RWPE2 (cell line): Measurements from ENCODE around the gene ODAD3.
"Not testable (repeated sequence)": the region's sequence is repeated elsewhere in the genome, so short reads cannot be mapped to it uniquely, and the experiment has no call there.

ENCODE experiments used
- ATAC-seq: fragments of 200-7000 bp; cut with Tn5 transposase; 3 replicates; pipeline ENCODE4 v1.9.1; 2021; ENCODE audit warnings: low read depth
- DNase-seq: peaks from one replicate; pipeline ENCODE4 v3.0.0-alpha.2; 2020; ENCODE audit warnings: low spot score
- H3K27ac ChIP-seq: fragments of 450-650 bp; 2 replicates; pipeline ENCODE4 v1.5.1; 2017; ENCODE audit warnings: mild to moderate bottlenecking; ENCODE audit not compliant: poor library complexity, severe bottlenecking
- H3K27me3 ChIP-seq: fragments of 250-450 bp; sonication (Bioruptor Pico); 2 replicates; pipeline ENCODE4 v1.5.1; 2021; ENCODE audit warnings: mild to moderate bottlenecking, moderate library complexity; ENCODE audit not compliant: insufficient read depth, poor library complexity, severe bottlenecking
- H3K36me3 ChIP-seq: fragments of 250-450 bp; sonication (Bioruptor Pico); 2 replicates; pipeline ENCODE4 v1.5.1; 2020; ENCODE audit warnings: low read depth, mild to moderate bottlenecking, moderate library complexity
- H3K4me1 ChIP-seq: fragments of 250-450 bp; sonication (Bioruptor Pico); 2 replicates; pipeline ENCODE4 v1.5.1; 2021; ENCODE audit warnings: mild to moderate bottlenecking, moderate library complexity; ENCODE audit not compliant: insufficient read depth, poor library complexity, severe bottlenecking
- H3K4me3 ChIP-seq: fragments of 250-450 bp; sonication (Bioruptor Pico); 2 replicates; pipeline ENCODE4 v1.5.1; 2021; ENCODE audit warnings: mild to moderate bottlenecking, moderate library complexity; ENCODE audit not compliant: severe bottlenecking
- H3K9me3 ChIP-seq: fragments of 250-450 bp; sonication (Bioruptor Pico); 2 replicates; pipeline ENCODE4 v1.5.1; 2021; ENCODE audit warnings: mild to moderate bottlenecking, moderate library complexity; ENCODE audit not compliant: severe bottlenecking
- TF ChIP-seq, protein P1 (sequence below): fragments of 450-650 bp; IDR thresholded peaks from one replicate; pipeline ENCODE4 v1.5.1; 2017; ENCODE audit warnings: mild to moderate bottlenecking, moderate library complexity; ENCODE audit not compliant: poor library complexity, severe bottlenecking

Gene ODAD3

DNA sequence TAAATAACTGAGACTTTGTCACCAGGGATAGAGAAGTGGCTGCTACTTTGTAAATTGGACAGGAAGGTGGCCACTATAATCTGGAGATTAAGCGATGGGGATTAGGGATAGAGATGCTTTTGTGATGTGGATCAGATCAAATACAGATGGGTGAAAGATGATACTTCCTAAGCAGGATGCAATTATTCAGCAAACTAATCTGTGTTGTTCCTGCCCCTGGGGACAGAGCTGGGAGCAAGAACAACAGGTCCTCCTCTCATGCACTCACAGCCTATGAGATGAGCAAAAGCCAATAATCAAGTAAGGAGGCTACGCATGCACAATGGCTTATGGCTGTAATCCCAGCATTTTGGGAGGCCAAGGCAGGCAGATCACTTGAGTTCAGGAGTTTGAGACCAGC is 20.4 kb downstream of the ODAD3 start:
- Histone ChIP-seq H3K27me3 (no peaks in the 10 kb centered on the region), H3K27ac (no peak overlapping the region), H3K9me3 (no peaks in the 10 kb centered on the region), H3K4me1 (no peaks in the 10 kb centered on the region), H3K36me3 (no peaks in the 10 kb centered on the region), H3K4me3 (no peak overlapping the region)
- no peak for ATAC-seq
- no peak for DNase-seq
- TF ChIP-seq, protein P1, sequence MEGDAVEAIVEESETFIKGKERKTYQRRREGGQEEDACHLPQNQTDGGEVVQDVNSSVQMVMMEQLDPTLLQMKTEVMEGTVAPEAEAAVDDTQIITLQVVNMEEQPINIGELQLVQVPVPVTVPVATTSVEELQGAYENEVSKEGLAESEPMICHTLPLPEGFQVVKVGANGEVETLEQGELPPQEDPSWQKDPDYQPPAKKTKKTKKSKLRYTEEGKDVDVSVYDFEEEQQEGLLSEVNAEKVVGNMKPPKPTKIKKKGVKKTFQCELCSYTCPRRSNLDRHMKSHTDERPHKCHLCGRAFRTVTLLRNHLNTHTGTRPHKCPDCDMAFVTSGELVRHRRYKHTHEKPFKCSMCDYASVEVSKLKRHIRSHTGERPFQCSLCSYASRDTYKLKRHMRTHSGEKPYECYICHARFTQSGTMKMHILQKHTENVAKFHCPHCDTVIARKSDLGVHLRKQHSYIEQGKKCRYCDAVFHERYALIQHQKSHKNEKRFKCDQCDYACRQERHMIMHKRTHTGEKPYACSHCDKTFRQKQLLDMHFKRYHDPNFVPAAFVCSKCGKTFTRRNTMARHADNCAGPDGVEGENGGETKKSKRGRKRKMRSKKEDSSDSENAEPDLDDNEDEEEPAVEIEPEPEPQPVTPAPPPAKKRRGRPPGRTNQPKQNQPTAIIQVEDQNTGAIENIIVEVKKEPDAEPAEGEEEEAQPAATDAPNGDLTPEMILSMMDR = no peak

DNA sequence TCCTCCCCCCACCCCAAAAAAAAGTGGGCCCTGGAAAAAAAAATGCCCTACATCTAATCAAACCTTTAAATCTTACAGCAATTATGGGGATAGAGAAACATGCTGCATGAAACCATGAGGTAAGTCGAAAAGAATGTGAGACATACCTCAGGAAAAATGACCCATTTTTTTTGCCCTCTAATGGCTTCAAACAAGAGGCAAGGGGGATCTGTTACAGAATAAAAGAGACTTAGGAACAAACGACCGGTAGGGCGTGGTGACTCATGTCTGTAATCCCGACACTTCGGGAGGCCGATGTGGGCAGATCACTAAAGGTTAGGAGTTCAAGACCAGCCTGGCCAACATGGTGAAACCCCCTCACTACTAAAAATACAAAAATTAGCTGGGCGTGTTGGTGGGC is 24.2 kb downstream of the ODAD3 start:
- Histone ChIP-seq H3K4me3 (no peak overlapping the region), H3K27ac (no peak overlapping the region), H3K4me1 (no peaks in the 10 kb centered on the region), H3K36me3 (no peaks in the 10 kb centered on the region), H3K27me3 (no peaks in the 10 kb centered on the region), H3K9me3 (no peaks in the 10 kb centered on the region)
- ATAC-seq = no peak
- TF ChIP-seq, protein P1 = no peak
- DNase-seq = no peak

DNA sequence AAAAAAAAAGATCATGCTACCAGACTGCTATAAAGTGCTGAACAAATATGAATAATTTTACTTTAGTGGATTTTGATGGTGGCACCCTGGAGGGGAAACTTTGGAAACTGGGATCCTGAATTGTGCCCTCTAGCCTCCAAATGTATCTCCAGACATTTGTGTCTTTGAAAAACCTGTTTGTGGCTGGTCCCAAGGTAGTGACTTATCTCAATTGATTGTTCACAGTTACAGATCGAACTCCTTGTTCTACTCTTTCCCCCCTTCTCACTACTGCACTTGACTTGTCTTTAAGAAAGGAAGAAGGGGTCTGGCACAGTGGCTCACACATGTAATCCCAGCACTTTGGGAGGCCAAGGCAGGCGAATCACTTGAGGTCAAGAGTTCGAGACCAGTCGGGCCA is 26.3 kb downstream of the ODAD3 start:
- no peaks in the 10 kb centered on the region for H3K4me1 ChIP-seq
- ATAC-seq (no peak), DNase-seq (no peak)
- TF ChIP-seq, protein P1 = no peak
- no peak overlapping the region for H3K27ac ChIP-seq
- H3K27me3 ChIP-seq = no peaks in the 10 kb centered on the region
- H3K36me3 ChIP-seq = no peaks in the 10 kb centered on the region
- no peaks in the 10 kb centered on the region for H3K9me3 ChIP-seq
- H3K4me3 ChIP-seq = no peak overlapping the region

DNA sequence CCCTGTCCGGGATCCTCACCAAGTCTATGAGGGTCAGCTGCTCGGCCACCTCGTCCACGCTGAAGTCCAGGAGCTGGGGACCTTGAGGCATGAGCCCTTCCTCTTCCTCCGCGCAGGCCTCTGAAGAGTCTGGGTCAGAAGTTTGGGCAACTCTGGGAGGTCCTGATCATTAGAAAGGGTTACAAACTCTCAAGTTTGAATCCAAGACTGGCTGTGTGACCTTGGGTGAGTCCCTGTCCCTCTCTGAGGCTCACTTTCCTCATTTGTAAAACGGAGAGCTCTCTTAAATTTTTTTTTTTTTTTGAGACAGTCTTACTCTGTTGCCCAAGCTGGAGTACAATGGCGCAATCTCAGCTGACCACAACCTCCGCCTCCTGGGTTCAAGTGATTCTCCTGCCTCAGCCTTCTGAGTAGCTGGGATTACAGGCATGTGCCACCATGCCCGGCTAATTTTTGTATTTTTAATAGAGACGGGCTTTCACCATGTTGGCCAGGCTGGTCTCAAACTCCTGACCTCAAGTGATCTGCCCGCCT is 28.2 kb downstream of the ODAD3 start:
- not testable (repeated sequence) for H3K36me3 ChIP-seq, H3K4me3 ChIP-seq, H3K4me1 ChIP-seq, H3K27me3 ChIP-seq, ATAC-seq, H3K9me3 ChIP-seq, DNase-seq, H3K27ac ChIP-seq

DNA sequence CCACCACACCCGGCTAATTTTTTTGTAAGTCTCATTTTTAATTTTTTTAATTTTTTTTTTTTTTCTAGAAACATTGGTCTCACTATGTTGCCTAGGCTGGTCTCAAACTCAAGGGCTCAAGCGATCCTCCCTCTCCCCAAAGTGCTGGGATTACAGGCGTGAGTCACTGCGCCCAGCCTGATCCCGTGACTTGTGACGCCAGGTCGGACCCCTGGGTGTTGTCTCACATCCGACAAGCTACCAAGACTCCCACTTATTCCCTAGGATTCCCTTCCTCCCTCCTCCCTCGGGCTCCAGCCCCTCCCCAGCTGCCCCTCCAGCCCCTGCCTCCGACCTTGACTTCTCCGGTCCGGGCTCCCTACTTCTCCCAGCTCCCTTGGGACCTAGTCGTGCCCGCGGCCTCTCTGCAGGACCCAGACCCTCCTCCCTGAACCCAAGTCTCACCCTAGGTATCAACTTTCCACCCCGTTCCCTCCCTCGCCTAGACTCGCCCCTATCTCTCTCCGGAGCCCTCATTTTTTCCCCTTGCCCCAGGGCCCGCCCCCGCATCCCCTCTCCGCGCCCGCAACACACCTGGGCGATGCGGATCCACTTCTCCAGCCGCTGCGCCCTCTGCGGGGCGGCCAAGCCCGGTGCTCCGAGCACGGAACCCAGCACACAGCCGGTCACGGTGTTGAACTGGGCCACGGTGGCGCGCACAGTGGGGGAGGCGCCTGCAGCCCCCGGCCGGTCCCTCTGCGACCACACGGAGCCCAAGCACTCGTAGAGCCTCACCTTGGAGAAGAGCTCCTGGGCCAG is 28.9 kb downstream of the ODAD3 start:
- Histone ChIP-seq H3K27ac (no peak overlapping the region), H3K36me3 (no peaks in the 10 kb centered on the region), H3K4me1 (no peaks in the 10 kb centered on the region), H3K9me3 (no peaks in the 10 kb centered on the region), H3K27me3 (no peaks in the 10 kb centered on the region), H3K4me3 (no peak overlapping the region)
- DNase-seq (no peak), ATAC-seq (no peak)
- TF ChIP-seq, protein P1 = no peak
